ENCODE data around the gene LHX4.

DNA sequence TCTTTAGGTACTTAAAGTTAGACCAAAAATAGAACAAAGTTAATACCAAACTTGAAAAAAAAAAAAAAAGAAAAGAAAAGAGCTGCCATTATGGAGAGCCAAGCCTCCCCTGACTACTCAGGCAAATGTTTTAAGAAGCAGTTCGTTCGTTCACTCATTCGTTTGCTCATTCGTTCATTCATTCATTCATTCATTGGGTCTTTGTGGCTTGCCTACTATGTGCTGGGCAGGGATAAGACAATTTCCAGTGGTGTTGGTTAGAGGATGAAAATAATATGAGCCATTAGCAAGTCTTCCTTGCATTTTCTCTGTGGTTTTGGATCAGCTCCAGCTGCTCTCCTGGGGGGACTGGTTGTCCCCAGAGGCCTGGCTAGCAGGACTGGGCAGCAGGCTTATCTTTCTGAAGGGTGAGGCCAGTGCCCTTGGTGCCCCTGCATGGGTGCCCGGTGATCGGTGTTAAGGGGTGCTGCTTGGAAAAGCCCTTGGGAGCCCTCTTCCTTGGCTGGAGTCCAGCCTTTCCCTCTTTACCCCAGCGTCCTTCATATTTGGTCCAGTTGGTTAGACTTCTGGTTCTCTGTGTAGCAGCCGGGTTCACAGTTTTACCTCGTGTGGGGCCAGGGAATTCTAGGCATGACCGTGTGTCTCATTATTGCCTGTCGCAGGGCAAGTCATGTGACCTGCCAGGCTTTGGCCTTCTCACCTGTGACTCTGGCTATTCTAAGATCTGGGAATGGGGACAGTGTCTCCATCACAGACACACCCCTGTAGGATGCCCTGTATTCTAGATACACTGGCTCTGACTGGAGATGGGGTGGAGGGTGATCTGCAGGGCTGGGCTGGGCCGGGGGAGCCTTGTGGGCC, 32.8 kb downstream of the LHX4 start:
- TF ChIP-seq, protein P1, sequence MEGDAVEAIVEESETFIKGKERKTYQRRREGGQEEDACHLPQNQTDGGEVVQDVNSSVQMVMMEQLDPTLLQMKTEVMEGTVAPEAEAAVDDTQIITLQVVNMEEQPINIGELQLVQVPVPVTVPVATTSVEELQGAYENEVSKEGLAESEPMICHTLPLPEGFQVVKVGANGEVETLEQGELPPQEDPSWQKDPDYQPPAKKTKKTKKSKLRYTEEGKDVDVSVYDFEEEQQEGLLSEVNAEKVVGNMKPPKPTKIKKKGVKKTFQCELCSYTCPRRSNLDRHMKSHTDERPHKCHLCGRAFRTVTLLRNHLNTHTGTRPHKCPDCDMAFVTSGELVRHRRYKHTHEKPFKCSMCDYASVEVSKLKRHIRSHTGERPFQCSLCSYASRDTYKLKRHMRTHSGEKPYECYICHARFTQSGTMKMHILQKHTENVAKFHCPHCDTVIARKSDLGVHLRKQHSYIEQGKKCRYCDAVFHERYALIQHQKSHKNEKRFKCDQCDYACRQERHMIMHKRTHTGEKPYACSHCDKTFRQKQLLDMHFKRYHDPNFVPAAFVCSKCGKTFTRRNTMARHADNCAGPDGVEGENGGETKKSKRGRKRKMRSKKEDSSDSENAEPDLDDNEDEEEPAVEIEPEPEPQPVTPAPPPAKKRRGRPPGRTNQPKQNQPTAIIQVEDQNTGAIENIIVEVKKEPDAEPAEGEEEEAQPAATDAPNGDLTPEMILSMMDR (IDR thresholded peaks at IDR 0.05) = no peak
- TF ChIP-seq POLR2A (IDR thresholded peaks at IDR 0.05) (no peak), POLR2AphosphoS5 (IDR thresholded peaks at IDR 0.05) (no peak), EP300 (IDR thresholded peaks at IDR 0.05) (no peak)

All from suprapubic skin (tissue), 4 donors.